ENCODE results near the gene CABLES2.

CABLES2 gene

GRCh38 chr20:62359491-62360121 lies 47.5 kb downstream of the CABLES2 start:
- Histone ChIP-seq H4K20me1 (ENCODE audit: insufficient read depth) (no peaks in the 10 kb centered on the region), H3K27me3 (ENCODE audit: insufficient read depth, low read depth) (no peaks in the 10 kb centered on the region), H3K4me2 (no peak overlapping the region), H3K36me3 (ENCODE audit: insufficient read depth) (no peaks in the 10 kb centered on the region), H3K4me1 (ENCODE audit: low read depth, poor library complexity, severe bottlenecking) (no peaks in the 10 kb centered on the region), H3K79me2 (ENCODE audit: insufficient read depth, low read depth) (no peaks in the 10 kb centered on the region), H3K4me3 (IDR thresholded peaks at IDR 0.05; ENCODE audit: insufficient read depth, low read depth, low read length) (no peak overlapping the region), H3K9ac (no peak overlapping the region), H2AFZ (ENCODE audit: low read depth) (no peak overlapping the region), H3K27ac (no peak overlapping the region)
- TF ChIP-seq CTCF (conservative IDR thresholded peaks at IDR 0.05; ENCODE audit: low read depth, low read length) = no peak

- Histone ChIP-seq H3K4me2 (no peak overlapping the region), H3K27me3 (ENCODE audit: insufficient read depth, low read depth) (no peaks in the 10 kb centered on the region), H2AFZ (ENCODE audit: low read depth) (no peak overlapping the region), H3K79me2 (ENCODE audit: insufficient read depth, low read depth) (no peaks in the 10 kb centered on the region), H3K9ac (no peak overlapping the region), H3K36me3 (ENCODE audit: insufficient read depth) (no peaks in the 10 kb centered on the region), H3K27ac (no peak overlapping the region), H3K4me3 (IDR thresholded peaks at IDR 0.05; ENCODE audit: insufficient read depth, low read depth, low read length) (no peak overlapping the region), H4K20me1 (ENCODE audit: insufficient read depth) (no peaks in the 10 kb centered on the region), H3K4me1 (ENCODE audit: low read depth, poor library complexity, severe bottlenecking) (no peaks in the 10 kb centered on the region)
- no peak for TF ChIP-seq CTCF (conservative IDR thresholded peaks at IDR 0.05; ENCODE audit: low read depth, low read length)
Observed at GRCh38 chr20:62359043-62359490, 48.0 kb downstream of the CABLES2 start.

GRCh38 chr20:62358171-62359042 lies 48.7 kb downstream of the CABLES2 start:
- H3K4me1 ChIP-seq (ENCODE audit: low read depth, poor library complexity, severe bottlenecking) = no peaks in the 10 kb centered on the region
- H3K9ac ChIP-seq = no peak overlapping the region
- no peak overlapping the region for H3K27ac ChIP-seq
- no peaks in the 10 kb centered on the region for H3K27me3 ChIP-seq (ENCODE audit: insufficient read depth, low read depth)
- H3K36me3 ChIP-seq (ENCODE audit: insufficient read depth) = no peaks in the 10 kb centered on the region
- H3K79me2 ChIP-seq (ENCODE audit: insufficient read depth, low read depth) = no peaks in the 10 kb centered on the region
- H3K4me2 ChIP-seq = no peak overlapping the region
- H3K4me3 ChIP-seq (IDR thresholded peaks at IDR 0.05; ENCODE audit: insufficient read depth, low read depth, low read length) = no peak overlapping the region
- TF ChIP-seq CTCF (conservative IDR thresholded peaks at IDR 0.05; ENCODE audit: low read depth, low read length) = no peak
- no peaks in the 10 kb centered on the region for H4K20me1 ChIP-seq (ENCODE audit: insufficient read depth)
- H2AFZ ChIP-seq (ENCODE audit: low read depth) = no peak overlapping the region

- H3K9ac ChIP-seq = no peak overlapping the region
- H2AFZ ChIP-seq (ENCODE audit: low read depth) = no peak overlapping the region
- no peak overlapping the region for H3K4me3 ChIP-seq (IDR thresholded peaks at IDR 0.05; ENCODE audit: insufficient read depth, low read depth, low read length)
- H3K27me3 ChIP-seq (ENCODE audit: insufficient read depth, low read depth) = no peaks in the 10 kb centered on the region
- H3K36me3 ChIP-seq (ENCODE audit: insufficient read depth) = no peaks in the 10 kb centered on the region
- H3K79me2 ChIP-seq (ENCODE audit: insufficient read depth, low read depth) = no peaks in the 10 kb centered on the region
- no peak overlapping the region for H3K27ac ChIP-seq
- H3K4me2 ChIP-seq = no peak overlapping the region
- no peaks in the 10 kb centered on the region for H4K20me1 ChIP-seq (ENCODE audit: insufficient read depth)
- no peaks in the 10 kb centered on the region for H3K4me1 ChIP-seq (ENCODE audit: low read depth, poor library complexity, severe bottlenecking)
- no peak for TF ChIP-seq CTCF (conservative IDR thresholded peaks at IDR 0.05; ENCODE audit: low read depth, low read length)
Observed at GRCh38 chr20:62357681-62358080, 49.4 kb downstream of the CABLES2 start.

Measured in KMS-11 (cell line).